Measurements from ENCODE around the gene GRIA1.

- no peak for TF ChIP-seq EZH2 (IDR thresholded peaks at IDR 0.05)
- no peak for TF ChIP-seq CTCF (IDR thresholded peaks at IDR 0.05)
Observed at GRCh38 chr5:153618867-153619266, 128.4 kb downstream of the GRIA1 start.

Data from neural progenitor cell (in vitro differentiated cells).